Breast epithelium (tissue), 4 donors: ENCODE data around the gene WTAP. TPM values are rescaled to one million over a fixed set of nuclear protein-coding genes. Genes with fewer than 3 reads are reported as not detected.
A peak's percentile ranks its signal among the peaks of the same experiment; 100 is the strongest.
"Not testable (repeated sequence)": the region's sequence is repeated elsewhere in the genome, so short reads cannot be mapped to it uniquely, and the experiment has no call there.

ENCODE experiments used
- DNase-seq, 2 donors: peaks; one replicate each; pipeline ENCODE4 v3.0.0-alpha.2; 2019; ENCODE audit warnings: low spot score in 2 of 2
- H3K27ac ChIP-seq, 2 donors: fragments of 200-600 bp; sonication (generic) in 1 of 2; one replicate each; pipeline ENCODE4 v1.5.1; 2016 to 2019; ENCODE audit warnings: mild to moderate bottlenecking in 1 of 2
- H3K27me3 ChIP-seq, 2 donors: fragments of 200-600 bp; sonication (generic) in 1 of 2; one replicate each; pipeline versions ENCODE4 v1.5.1 to v1.6.0; 2017 to 2019; ENCODE audit warnings: control low read depth in 1 of 2, mild to moderate bottlenecking in 1 of 2
- H3K36me3 ChIP-seq: fragments of 200-600 bp; one replicate; pipeline ENCODE4 v1.5.1; 2019
- H3K4me1 ChIP-seq, 2 donors: fragments of 200-600 bp; sonication (generic); one replicate each; pipeline ENCODE4 v1.5.1; 2016 to 2019; ENCODE audit warnings: control low read depth in 1 of 2
- H3K4me3 ChIP-seq, 3 donors: fragments of 200-600 bp; sonication (generic); 1 replicate in 2 of 3; 2 replicates in 1 of 3; pipeline ENCODE4 v1.5.1; 2016 to 2019; ENCODE audit warnings: mild to moderate bottlenecking in 3 of 3, moderate library complexity in 2 of 3
- H3K9me3 ChIP-seq, 2 donors: fragments of 200-600 bp; sonication (generic) in 1 of 2; one replicate each; pipeline ENCODE4 v1.5.1; 2016 to 2019; ENCODE audit warnings: control low read depth in 1 of 2
- CTCF ChIP-seq, 3 donors: fragments of 450-650 bp; IDR thresholded peaks; one replicate each; pipeline ENCODE4 v1.5.1; 2016 to 2017; ENCODE audit warnings: antibody characterized with exemption in 3 of 3, mild to moderate bottlenecking in 3 of 3, moderate library complexity in 3 of 3
- POLR2A ChIP-seq: fragments of 450-650 bp; IDR thresholded peaks from one replicate; pipeline ENCODE4 v1.6.1; 2016; ENCODE audit warnings: antibody characterized with exemption, mild to moderate bottlenecking, moderate library complexity
- POLR2AphosphoS5 ChIP-seq, 3 donors: sonication (generic); formaldehyde crosslinking; IDR thresholded peaks; one replicate each; pipeline ENCODE4 v1.6.1; 2017; ENCODE audit warnings: antibody characterized with exemption in 3 of 3
- intact Hi-C: fragments of 100-400 bp; cut with DNase I; formaldehyde crosslinking; loops from one replicate; pipeline ENCODE4 v1.15.1; 2023; ENCODE audit warnings: low total_unique reads
- total RNA-seq, 3 donors: library from RNA; depleted of rRNA; stranded (reverse); fragments of >200 nt; gene quantifications; one replicate each; pipeline ENCODE4 v1.1.0, GENCODE V29; 2016

The WTAP gene
- total RNA-seq, 3 donors from 2014 or later = 115 to 153 (median 116) TPM

DNA sequence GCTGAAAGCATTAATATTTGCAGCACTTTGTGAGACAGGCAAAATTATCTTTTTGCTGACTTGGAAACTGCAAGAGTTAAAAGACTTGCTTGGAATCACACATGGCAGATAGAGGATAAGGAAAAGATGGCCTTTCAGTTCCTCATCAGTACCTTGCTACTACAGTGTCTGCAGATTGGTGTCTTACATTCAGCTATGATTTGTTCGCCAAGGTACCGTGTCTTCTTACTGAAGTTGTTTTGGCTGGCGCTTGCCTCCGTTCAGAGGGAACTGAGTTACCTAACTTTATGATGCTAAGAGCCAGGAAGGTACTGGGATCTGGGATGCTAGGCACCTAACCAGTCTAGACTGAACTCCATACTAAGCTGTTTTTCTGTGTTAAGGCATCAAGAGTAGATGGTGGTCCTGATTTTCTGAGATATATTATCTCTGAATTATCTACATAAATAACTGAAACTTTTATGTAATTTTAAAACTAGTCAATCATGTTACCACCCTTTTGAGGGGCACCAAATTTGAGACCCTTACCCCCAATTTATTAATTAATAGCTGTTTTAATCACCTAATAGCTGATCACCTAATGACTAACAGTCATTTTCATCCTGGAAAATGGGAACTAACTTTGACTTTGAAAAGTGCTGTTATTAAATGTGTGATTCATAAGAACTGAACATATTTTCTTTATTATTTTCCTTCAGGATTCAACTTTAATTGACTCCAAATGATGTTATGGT lies 2.5 kb downstream of the WTAP start:
- H3K4me1 ChIP-seq = peaks cover 0 to 4% of the 10 kb centered on the region in 2 donors
- TF ChIP-seq CTCF (IDR thresholded peaks at IDR 0.05) (no peak), POLR2AphosphoS5 (IDR thresholded peaks at IDR 0.05) (no peak), POLR2A (no peak)
- intact Hi-C loops = no loop called here
- H3K27me3 ChIP-seq = no peaks in the 10 kb centered on the region
- no peak for DNase-seq
- no peaks in the 10 kb centered on the region for H3K9me3 ChIP-seq
- peak overlapping the region; percentile 88 to 96 (median 93) for H3K4me3 ChIP-seq
- no peaks in the 10 kb centered on the region for H3K36me3 ChIP-seq
- peak overlapping the region; percentile 19 to 54 for H3K27ac ChIP-seq

- TF ChIP-seq POLR2A (no peak), CTCF (IDR thresholded peaks at IDR 0.05) (no peak), POLR2AphosphoS5 (IDR thresholded peaks at IDR 0.05) (no peak)
- intact Hi-C loops = no loop called here
- Histone ChIP-seq H3K36me3 (no peaks in the 10 kb centered on the region), H3K27me3 (no peaks in the 10 kb centered on the region), H3K27ac (no peak overlapping the region), H3K4me1 (peaks cover 0 to 4% of the 10 kb centered on the region in 2 donors), H3K9me3 (no peaks in the 10 kb centered on the region), H3K4me3 (peak overlapping the region in 2 of 3 donors; percentile 88 to 93)
- no peak for DNase-seq
These were observed 3.0 kb downstream of the WTAP start for GRCh38 chr6:159730332-159730676.

GRCh38 chr6:159732550-159732949 lies 5.2 kb downstream of the WTAP start:
- H3K36me3 ChIP-seq, H3K27me3 ChIP-seq, H3K27ac ChIP-seq, intact Hi-C loops, H3K4me1 ChIP-seq, H3K9me3 ChIP-seq, DNase-seq, H3K4me3 ChIP-seq: not testable (repeated sequence)

- H3K4me1 ChIP-seq, H3K36me3 ChIP-seq, H3K9me3 ChIP-seq, H3K27me3 ChIP-seq, H3K27ac ChIP-seq, H3K4me3 ChIP-seq, DNase-seq, intact Hi-C loops: not testable (repeated sequence)
These were observed 6.1 kb downstream of the WTAP start for GRCh38 chr6:159733395-159733794.

- peaks cover under 1% of the 10 kb centered on the region for H3K36me3 ChIP-seq
These were observed 9.6 kb downstream of the WTAP start for GRCh38 chr6:159736908-159737307.

DNA sequence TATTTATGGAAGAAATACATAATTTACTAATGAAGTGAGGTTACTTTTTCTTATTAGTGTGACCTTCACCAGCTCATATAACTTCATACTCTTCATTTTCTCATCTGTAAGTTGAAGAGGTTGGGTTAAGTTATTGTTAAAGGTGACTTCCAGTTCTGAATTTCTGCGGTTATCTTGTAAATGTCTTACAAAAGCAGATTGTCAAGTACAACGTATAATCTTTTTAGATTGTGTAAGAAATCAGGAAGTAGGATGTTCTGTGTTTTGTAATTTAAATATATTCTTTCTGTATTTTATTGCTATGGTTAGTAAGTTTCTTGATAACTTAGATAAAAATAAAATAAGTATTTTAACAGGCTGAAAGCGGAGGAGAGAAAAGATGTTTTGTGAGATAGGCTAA lies 12.0 kb downstream of the WTAP start:
- no peak for TF ChIP-seq POLR2A
- TF ChIP-seq POLR2AphosphoS5 (IDR thresholded peaks at IDR 0.05) = no peak
- no peak for TF ChIP-seq CTCF (IDR thresholded peaks at IDR 0.05)
- intact Hi-C loops = no loop called here
- H3K9me3 ChIP-seq = no peaks in the 10 kb centered on the region
- H3K27me3 ChIP-seq = no peaks in the 10 kb centered on the region
- no peak overlapping the region for H3K27ac ChIP-seq
- no peaks in the 10 kb centered on the region for H3K4me1 ChIP-seq
- no peak overlapping the region for H3K4me3 ChIP-seq
- no peak for DNase-seq
- H3K36me3 ChIP-seq = peaks cover 15% of the 10 kb centered on the region

More at GRCh38 chr6:159736908-159737307, 9.6 kb downstream of the WTAP start:
- Histone ChIP-seq H3K27ac (no peak overlapping the region), H3K9me3 (no peaks in the 10 kb centered on the region), H3K4me3 (no peak overlapping the region), H3K4me1 (no peaks in the 10 kb centered on the region), H3K27me3 (no peaks in the 10 kb centered on the region)
- TF ChIP-seq POLR2AphosphoS5 (IDR thresholded peaks at IDR 0.05) (no peak), CTCF (IDR thresholded peaks at IDR 0.05) (no peak), POLR2A (no peak)
- intact Hi-C loops = no loop called here
- DNase-seq = no peak
